ENCODE results near the gene POLDIP3.

Gene POLDIP3

GRCh38 chr22:42655693-42656092, 41.0 kb upstream of the POLDIP3 start:
- no peaks in the 10 kb centered on the region for H4K20me1 ChIP-seq (ENCODE audit: insufficient read depth, low read length)
- peak; percentile 79 for DNase-seq
- H3K9me3 ChIP-seq (replicated peaks; ENCODE audit: insufficient read depth, low read length) = no peaks in the 10 kb centered on the region
- H3K4me3 ChIP-seq (ENCODE audit: low read length) = no peak overlapping the region
- H3K4me1 ChIP-seq (ENCODE audit: low read length) = 0 out of 2 replicates have a peak, but pooled peaks cover 4% of the 10 kb centered on the region
- H3K79me2 ChIP-seq (ENCODE audit: low read length) = no peaks in the 10 kb centered on the region
- H3K9ac ChIP-seq (ENCODE audit: low read length) = no peak overlapping the region
- H3K27ac ChIP-seq (ENCODE audit: low read length) = no peak overlapping the region
- H3K4me2 ChIP-seq (ENCODE audit: low read depth, low read length) = peak overlapping the region; percentile 40; the same call in 1 of the 2 replicates
- TF ChIP-seq, protein P1, sequence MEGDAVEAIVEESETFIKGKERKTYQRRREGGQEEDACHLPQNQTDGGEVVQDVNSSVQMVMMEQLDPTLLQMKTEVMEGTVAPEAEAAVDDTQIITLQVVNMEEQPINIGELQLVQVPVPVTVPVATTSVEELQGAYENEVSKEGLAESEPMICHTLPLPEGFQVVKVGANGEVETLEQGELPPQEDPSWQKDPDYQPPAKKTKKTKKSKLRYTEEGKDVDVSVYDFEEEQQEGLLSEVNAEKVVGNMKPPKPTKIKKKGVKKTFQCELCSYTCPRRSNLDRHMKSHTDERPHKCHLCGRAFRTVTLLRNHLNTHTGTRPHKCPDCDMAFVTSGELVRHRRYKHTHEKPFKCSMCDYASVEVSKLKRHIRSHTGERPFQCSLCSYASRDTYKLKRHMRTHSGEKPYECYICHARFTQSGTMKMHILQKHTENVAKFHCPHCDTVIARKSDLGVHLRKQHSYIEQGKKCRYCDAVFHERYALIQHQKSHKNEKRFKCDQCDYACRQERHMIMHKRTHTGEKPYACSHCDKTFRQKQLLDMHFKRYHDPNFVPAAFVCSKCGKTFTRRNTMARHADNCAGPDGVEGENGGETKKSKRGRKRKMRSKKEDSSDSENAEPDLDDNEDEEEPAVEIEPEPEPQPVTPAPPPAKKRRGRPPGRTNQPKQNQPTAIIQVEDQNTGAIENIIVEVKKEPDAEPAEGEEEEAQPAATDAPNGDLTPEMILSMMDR (IDR thresholded peaks at IDR 0.05; ENCODE audit: low read length) = no peak
- no peak for TF ChIP-seq EZH2 (optimal IDR thresholded peaks at IDR 0.05; ENCODE audit: low read depth, low read length)
- no peak for TF ChIP-seq EZH2phosphoT487 (IDR thresholded peaks at IDR 0.05; ENCODE audit: low read length)
- H3F3A ChIP-seq (ENCODE audit: insufficient read depth, low read length) = no peaks in the 10 kb centered on the region
- H2AFZ ChIP-seq (ENCODE audit: low read length) = no peak overlapping the region
- H3K9me2 ChIP-seq (replicated peaks; ENCODE audit: insufficient read depth, low read length) = no peaks in the 10 kb centered on the region
- no peaks in the 10 kb centered on the region for H3K36me3 ChIP-seq (replicated peaks; ENCODE audit: insufficient read depth, low read length)
- no peaks in the 10 kb centered on the region for H3K27me3 ChIP-seq (replicated peaks; ENCODE audit: insufficient read depth, low read length)

DNA sequence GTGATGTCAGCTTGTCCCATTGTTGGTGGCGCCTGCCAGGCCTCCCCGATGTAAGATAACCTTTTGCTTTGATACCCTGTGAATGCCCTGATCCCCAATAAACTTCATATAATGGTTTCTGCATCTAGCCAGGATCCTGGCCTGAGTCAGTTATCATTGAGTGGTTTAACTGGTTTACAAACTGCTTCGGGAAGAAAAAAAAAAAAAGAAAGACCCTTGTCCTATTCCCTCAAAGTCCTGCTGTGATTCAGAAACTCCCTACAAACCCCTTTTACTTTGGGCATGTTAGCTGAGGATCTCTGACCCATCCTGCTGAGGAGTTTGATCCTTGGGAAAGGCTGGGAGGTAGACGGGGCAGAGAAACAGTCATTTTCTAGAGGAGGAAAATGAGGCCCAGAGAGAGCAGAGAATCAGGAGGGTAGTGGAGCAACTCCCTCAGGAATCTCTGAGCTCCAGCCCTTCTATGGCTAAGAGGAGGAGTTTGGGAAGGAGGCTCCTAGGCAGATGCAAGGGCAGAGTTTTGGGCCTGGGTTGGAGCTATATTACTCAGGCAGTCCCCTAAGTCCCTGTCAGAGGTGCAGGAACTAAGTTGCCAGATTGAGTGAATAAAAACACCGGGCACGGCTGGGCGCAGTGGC, 39.9 kb upstream of the POLDIP3 start:
- no peaks in the 10 kb centered on the region for H3K79me2 ChIP-seq (ENCODE audit: low read length)
- no peak for DNase-seq
- H3K27me3 ChIP-seq (replicated peaks; ENCODE audit: insufficient read depth, low read length) = no peaks in the 10 kb centered on the region
- no peaks in the 10 kb centered on the region for H3K9me3 ChIP-seq (replicated peaks; ENCODE audit: insufficient read depth, low read length)
- no peak overlapping the region for H3K27ac ChIP-seq (ENCODE audit: low read length)
- TF ChIP-seq EZH2phosphoT487 (IDR thresholded peaks at IDR 0.05; ENCODE audit: low read length) (no peak), EZH2 (optimal IDR thresholded peaks at IDR 0.05; ENCODE audit: low read depth, low read length) (no peak)
- TF ChIP-seq, protein P1 (IDR thresholded peaks at IDR 0.05; ENCODE audit: low read length) = no peak
- H2AFZ ChIP-seq (ENCODE audit: low read length) = no peak overlapping the region
- no peaks in the 10 kb centered on the region for H3K36me3 ChIP-seq (replicated peaks; ENCODE audit: insufficient read depth, low read length)
- H3K9me2 ChIP-seq (replicated peaks; ENCODE audit: insufficient read depth, low read length) = no peaks in the 10 kb centered on the region
- H3K9ac ChIP-seq (ENCODE audit: low read length) = no peak overlapping the region
- no peak overlapping the region for H3K4me3 ChIP-seq (ENCODE audit: low read length)
- no peaks in the 10 kb centered on the region for H3F3A ChIP-seq (ENCODE audit: insufficient read depth, low read length)
- H3K4me1 ChIP-seq (ENCODE audit: low read length) = 0 out of 2 replicates have a peak, but pooled peaks cover 4% of the 10 kb centered on the region
- H4K20me1 ChIP-seq (ENCODE audit: insufficient read depth, low read length) = no peaks in the 10 kb centered on the region
- H3K4me2 ChIP-seq (ENCODE audit: low read depth, low read length) = no peak overlapping the region

DNA sequence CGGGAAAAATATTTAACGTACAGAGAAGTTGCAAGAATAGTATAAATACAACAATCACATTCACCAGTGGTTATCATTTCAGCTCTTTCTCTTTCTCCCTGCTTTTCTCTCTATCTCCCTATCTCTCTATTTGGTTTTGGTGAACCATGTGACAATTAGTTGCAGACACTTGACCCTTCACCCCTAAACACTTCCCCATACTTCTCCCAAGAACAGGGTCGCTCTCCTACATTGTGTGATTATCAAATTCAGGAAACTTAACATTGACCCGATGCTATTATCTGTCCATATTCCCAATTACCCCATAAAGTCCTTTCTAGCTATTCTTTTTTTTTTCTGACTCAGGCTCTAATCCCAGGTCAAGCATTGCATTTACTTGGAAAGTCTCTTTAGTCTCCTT, 39.3 kb upstream of the POLDIP3 start:
- H3K4me1 ChIP-seq (ENCODE audit: low read length) = 0 out of 2 replicates have a peak, but pooled peaks cover 4% of the 10 kb centered on the region
- no peak overlapping the region for H3K27ac ChIP-seq (ENCODE audit: low read length)
- H4K20me1 ChIP-seq (ENCODE audit: insufficient read depth, low read length) = no peaks in the 10 kb centered on the region
- DNase-seq = no peak
- H3K4me3 ChIP-seq (ENCODE audit: low read length) = no peak overlapping the region
- H3K79me2 ChIP-seq (ENCODE audit: low read length) = no peaks in the 10 kb centered on the region
- no peaks in the 10 kb centered on the region for H3K9me2 ChIP-seq (replicated peaks; ENCODE audit: insufficient read depth, low read length)
- no peak overlapping the region for H2AFZ ChIP-seq (ENCODE audit: low read length)
- H3K4me2 ChIP-seq (ENCODE audit: low read depth, low read length) = no peak overlapping the region
- H3K27me3 ChIP-seq (replicated peaks; ENCODE audit: insufficient read depth, low read length) = no peaks in the 10 kb centered on the region
- no peak overlapping the region for H3K9ac ChIP-seq (ENCODE audit: low read length)
- no peaks in the 10 kb centered on the region for H3K36me3 ChIP-seq (replicated peaks; ENCODE audit: insufficient read depth, low read length)
- TF ChIP-seq EZH2phosphoT487 (IDR thresholded peaks at IDR 0.05; ENCODE audit: low read length) (no peak), EZH2 (optimal IDR thresholded peaks at IDR 0.05; ENCODE audit: low read depth, low read length) (no peak)
- TF ChIP-seq, protein P1 (IDR thresholded peaks at IDR 0.05; ENCODE audit: low read length) = no peak
- no peaks in the 10 kb centered on the region for H3K9me3 ChIP-seq (replicated peaks; ENCODE audit: insufficient read depth, low read length)
- no peaks in the 10 kb centered on the region for H3F3A ChIP-seq (ENCODE audit: insufficient read depth, low read length)

All from MM.1S (cell line).